HG03139 (cell line): ENCODE measurements around the gene MAPK8.

Experiments
- ATAC-seq: cut with Tn5 transposase; IDR thresholded peaks from one replicate; pipeline ENCODE4 v1.9.1; 2021; ENCODE audit not compliant: unreplicated experiment

MAPK8 gene

DNA sequence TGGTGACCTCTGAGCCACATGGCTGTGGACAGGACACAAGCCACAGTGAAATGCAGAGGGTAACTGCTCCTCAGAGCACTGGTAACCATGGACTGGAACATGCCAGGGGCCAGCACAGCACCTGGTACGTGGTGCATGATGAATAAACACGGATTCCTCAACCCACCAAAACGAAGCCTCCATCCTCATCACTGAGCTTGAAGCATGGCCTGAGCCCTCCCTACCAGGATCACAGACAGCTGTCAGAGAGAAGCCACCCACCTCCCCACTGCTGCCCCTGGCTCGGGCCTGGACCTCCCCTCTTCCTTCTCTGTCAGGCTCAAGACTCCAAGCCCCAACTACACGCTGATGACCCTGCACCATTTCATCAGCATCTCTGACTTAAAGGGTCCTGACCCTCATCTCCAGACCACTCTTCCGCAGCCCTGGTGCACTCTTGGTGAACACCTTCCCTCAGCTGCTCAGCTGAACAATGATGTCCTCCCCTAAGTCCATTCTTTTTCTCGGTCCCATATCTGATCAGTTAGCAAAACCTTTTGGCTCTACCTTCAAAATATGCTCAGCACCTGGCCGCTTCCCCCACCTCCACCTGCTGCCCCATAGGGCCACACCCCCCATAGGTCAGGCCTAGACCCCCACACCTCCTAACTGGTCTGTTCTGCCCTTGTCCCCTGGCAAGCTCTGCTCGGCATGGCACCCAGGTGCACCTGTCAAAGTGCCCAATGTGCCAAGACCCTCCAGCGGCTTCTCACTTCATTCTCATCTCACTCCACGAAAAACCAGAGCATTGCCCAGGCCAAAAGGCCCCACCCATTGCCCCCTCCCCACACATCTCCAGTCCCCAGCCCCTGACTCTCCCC lies 141.1 kb downstream of the MAPK8 start:
- ATAC-seq, result no peak

DNA sequence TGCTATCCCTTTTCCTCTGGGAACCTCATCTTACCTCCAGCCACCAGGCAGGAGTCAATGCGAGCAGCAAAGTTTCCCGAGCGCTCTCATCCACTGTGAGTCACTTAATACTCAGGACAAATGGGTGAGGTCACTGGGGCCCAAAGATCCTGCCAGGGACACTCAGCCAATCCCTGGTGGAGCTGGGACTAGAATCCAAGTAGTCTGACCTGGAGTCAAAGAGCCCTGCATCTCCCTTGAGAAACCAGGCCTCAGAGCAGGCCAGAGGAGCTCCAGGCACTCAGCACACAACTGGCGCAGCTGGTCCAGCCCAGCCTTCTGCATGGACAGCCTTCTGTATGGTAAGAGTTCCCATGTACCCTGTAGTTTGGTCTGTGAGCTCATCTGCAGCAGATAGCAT lies 142.3 kb downstream of the MAPK8 start:
- no peak for ATAC-seq

DNA sequence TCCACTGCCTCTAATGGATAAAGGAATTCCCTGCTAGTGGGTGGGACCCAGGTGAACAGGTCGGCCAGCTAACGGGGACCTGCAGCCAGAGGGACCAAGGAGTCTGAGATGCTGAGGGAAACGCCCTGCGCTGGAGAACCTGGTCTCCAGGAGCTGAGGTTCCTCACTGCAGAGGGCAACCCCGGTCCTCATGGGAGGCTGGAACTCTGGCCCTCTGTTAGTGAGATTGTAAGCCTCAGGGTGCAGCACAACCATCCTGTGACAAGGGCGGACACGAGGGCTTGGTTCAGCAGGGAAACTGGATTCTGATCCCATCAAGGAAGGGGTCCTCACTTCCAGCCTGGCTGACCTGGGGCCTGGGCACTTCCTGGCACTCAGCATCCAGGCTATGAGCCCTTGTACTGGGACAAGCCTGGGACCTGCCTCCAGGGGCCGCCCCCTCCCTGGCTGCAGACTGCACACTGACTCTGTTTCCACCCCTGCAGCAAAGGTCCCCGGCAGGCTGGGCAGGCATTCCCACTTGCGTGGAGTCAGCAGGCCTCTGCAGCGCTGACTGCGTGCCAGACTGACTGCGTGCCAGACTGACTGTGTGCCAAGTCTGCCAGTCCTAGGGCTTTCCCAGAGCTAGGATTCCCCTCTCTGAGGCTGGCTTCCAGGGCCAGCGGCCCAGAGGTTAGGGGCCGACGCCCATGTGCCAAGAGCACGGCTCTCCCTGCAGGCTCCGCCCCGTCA lies 143.2 kb downstream of the MAPK8 start:
- ATAC-seq, result no peak

- ATAC-seq, result no peak
Measured at GRCh38 chr10:48450233-48450740, 143.8 kb downstream of the MAPK8 start.

DNA sequence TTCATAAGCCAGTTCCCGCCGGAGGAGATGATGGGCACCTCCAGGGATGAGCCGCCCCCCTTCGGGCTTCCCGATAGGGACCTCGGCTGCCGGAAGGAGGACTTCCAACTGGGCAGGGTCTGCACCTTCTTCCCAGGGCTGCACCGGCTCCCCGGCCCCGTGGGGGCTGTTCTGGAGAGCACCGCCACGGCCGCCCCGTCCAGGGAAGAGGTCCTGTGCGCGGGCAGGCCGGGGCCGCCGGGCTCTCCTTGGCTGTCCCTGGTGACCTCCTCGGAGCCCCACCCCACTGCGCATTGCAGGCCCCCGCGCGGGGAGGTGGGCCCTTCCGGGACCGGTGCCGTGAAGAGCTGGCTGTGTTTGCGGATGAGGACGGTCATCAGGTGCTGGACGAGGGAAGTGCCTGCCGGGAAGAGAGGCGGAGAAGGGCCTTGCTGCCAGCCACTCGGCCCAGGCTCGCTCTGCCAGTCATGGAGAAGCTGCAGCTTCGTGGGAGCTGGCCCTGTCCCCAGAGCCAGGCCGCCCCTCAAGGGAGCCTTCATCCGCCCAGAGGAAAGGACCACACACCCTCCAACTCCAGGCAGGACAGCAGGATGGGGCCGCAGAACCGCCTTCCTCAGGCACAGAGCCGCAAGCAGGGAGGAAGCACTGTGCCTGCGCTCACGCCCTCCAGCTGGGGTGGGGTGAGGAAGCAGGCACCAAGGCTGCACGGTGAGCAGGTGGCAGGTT lies 144.4 kb downstream of the MAPK8 start:
- ATAC-seq, result no peak

DNA sequence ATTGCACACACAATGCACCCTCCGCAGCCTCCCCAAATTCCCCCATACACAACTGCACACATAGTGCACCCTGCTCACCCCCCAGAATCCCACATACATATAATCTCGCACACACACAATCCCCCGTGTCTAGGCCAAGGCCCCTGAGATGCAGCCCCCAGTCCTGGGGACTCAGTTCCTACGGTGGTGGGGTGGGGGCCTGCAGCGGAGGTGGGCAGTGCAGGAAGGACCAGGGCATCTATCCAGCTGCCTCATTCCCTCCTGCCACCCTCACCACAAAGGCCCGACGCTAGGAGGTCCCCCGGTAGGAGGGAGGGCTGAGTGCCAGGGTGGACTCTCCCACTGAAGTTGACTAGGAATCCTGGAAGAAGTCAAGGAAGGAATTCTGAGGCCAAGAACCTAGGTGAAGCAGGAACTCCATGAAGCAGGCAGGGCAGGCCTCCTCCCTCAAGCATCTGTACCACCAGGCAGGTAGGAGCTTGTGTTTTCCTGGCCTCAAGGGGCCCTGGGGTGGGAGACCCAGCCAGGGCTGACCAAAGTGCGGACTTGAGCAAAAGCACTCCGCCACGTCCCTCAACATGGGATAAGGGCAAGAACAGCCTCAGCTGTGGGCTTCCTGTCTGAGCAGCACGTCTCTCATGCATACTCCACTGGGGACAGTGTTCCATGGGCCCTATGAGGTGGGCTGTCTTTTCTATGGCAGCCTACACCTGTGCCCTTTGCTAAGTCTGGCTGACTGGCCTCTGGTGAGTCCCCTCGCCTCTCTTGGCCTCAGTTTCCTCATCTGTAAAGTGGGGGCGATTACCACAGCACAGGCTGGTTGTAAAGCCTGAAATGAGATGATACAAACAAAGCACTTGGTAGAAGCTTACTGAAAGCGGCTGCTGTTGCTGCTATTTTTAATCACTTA lies 145.7 kb downstream of the MAPK8 start:
- ATAC-seq, result no peak

GRCh38 chr10:48452879-48453412 lies 146.5 kb downstream of the MAPK8 start:
- no peak for ATAC-seq

- no peak for ATAC-seq
Measured at GRCh38 chr10:48453451-48454301, 147.2 kb downstream of the MAPK8 start.

- no peak for ATAC-seq
Measured at GRCh38 chr10:48454302-48455054, 148.0 kb downstream of the MAPK8 start.

DNA sequence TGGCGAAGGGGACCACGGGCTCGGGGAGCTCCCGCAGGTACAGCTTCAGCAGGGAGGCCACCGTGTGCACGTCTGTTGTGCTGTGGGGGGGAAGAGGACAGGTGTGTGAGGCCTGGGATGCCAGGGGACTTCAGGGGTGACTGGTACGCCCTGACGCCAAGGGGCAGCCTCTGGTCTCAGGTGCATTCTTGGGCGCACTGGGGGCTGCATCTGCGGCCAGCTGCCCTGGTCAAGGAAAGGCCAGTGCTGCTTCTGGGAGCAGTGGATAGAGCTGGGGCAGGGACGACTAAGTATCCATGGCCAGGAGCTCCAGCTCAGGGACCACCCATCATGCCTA lies 148.5 kb downstream of the MAPK8 start:
- ATAC-seq, result no peak

DNA sequence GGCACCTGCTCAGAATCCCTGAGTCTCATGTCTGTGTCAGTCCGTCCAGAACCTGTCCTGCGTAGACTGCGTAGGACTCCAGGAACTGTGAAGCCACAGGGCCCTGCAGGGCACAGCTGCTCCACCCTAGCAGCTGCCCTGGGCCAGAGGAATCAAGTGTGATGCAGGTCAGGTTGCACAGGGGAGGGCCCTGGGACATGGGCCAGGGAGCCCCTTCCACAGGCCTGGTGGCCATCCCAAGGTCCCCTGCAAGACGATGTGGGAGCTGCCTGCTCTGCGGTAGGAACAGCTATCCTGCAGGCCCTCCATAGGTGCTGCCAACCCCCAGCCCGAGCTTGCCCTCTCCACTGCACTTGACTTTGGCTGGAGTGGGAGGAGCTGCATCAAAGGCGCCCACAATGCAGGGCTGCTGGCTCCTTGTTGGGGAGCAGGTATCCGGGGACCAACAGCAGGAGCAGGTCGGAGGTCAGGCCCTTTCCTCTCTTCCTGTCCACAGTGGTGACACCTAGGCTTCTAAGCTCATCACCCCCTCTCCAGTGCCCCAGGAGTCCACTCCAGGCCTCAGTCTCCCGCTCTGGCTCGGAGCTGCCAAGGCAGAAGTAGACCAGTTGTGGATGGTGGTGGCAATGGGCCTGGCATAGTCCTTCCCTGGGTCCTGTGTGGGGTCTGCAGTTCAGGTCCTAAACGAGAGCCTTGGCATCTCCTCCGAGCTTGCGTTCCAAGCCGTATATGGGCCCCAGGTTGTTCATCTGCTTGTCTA lies 149.1 kb downstream of the MAPK8 start:
- no peak for ATAC-seq

DNA sequence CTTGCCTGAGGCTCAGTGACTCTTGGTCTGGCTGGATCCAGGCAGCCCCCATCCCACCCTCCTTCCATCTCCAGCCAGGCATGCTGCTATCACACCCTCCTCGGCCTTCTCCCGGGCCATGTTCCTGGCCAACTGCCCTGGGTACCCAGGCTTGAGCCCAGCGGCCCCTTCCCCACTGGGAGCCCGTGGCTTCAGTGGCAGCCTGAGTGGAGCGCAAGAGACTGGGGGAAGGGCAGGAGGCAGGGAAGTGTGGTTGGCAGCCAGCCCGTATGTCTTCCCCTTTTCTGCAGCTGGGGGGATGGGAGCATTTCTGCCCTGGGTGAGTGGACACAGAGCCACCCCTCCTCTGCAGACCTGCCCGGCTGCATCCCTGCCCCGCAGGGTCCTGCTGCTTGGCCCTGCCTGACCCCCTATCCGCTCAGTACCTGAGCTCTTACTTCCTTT lies 149.9 kb downstream of the MAPK8 start:
- no peak for ATAC-seq

GRCh38 chr10:48456808-48457761 lies 150.6 kb downstream of the MAPK8 start:
- ATAC-seq, result no peak

DNA sequence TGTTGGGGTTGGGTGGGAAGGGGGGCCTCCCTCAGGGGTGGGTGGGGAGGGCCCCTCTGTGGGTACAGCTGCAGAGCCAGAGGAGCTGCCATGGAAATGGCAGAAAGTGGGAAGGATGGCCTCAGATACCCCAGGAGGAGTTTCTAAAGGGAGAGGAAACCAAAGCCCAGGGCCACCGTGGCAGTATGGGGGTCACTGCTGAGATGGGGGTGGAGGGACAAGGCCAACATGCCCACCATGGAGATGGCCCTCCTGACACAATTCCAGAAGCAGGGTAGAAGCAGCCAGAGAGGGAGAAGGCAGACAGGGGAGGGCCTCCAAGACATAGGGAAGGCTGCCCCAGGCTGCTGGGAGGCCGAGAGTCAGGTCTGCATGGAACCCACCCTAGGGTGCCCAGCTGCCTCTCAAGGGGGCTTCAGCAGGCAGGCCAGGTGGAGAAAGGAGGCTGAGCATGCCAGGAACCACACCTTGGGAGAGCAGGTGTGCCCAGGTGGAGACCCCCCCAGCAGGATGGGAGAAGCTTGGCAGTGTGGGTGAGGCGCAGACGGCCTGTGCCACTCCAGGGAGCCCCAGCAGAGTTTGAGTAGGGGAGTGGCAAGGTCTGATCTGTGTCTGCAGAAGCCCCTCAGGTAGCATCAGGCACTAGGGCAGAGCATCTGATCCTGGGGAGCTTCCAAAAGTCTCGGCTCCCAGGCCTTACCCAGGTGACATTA lies 151.6 kb downstream of the MAPK8 start:
- ATAC-seq, result no peak

GRCh38 chr10:48458662-48459048 lies 152.2 kb downstream of the MAPK8 start:
- ATAC-seq, result no peak
